Psoas muscle (tissue), 8 donors: ENCODE data around the gene BCORL1. TPM values are rescaled to one million over a fixed set of nuclear protein-coding genes. Genes with fewer than 3 reads are reported as not detected.

Experiments used
- ATAC-seq, 4 donors: fragments of 200-7000 bp; cut with Tn5 transposase; one replicate each; pipeline ENCODE4 v1.9.1; 2020; ENCODE audit warnings: moderate library complexity in 3 of 4, mild to moderate bottlenecking in 2 of 4
- DNase-seq, 2 donors: peaks; one replicate each; pipeline ENCODE4 v3.0.0-alpha.2; 2020
- H3K27ac ChIP-seq: fragments of 200-600 bp; one replicate; pipeline ENCODE4 v1.8.0; 2022
- H3K27me3 ChIP-seq, 3 donors: fragments of 200-600 bp in 1 of 3; one replicate each; pipeline versions ENCODE4 v1.6.1 to v1.8.0; 2013 to 2022; ENCODE audit warnings: low read length in 2 of 3, mild to moderate bottlenecking in 2 of 3, moderate library complexity in 1 of 3; ENCODE audit not compliant: insufficient read depth in 3 of 3
- H3K36me3 ChIP-seq, 2 donors: fragments of 200-600 bp in 1 of 2; one replicate each; pipeline versions ENCODE4 v1.6.1 to v1.8.0; 2013 to 2022; ENCODE audit warnings: low read depth in 1 of 2, mild to moderate bottlenecking in 1 of 2, moderate library complexity in 1 of 2; ENCODE audit not compliant: insufficient read depth in 1 of 2
- H3K4me1 ChIP-seq: fragments of 200-600 bp; one replicate; pipeline ENCODE4 v1.8.0; 2022
- H3K4me3 ChIP-seq: fragments of 200-600 bp; one replicate; pipeline ENCODE4 v1.8.0; 2022; ENCODE audit warnings: mild to moderate bottlenecking
- H3K9me3 ChIP-seq: fragments of 200-600 bp; one replicate; pipeline ENCODE4 v1.8.0; 2022
- WGBS, 3 donors: extraction: QIAGEN DNeasy Blood & Tissue Kit; methylation state at CpG; one replicate each; pipeline versions ENCODE4 v1.1.6 to v1.1.7; 2013; 5-methylcytosine and 5-hydroxymethylcytosine counted together
- intact Hi-C, 2 donors: fragments of 100-400 bp; cut with DNase I; formaldehyde crosslinking; loops; one replicate each; pipeline versions ENCODE4 v1.11.0 to v1.14.2; 2022
- polyA plus RNA-seq, 3 donors: library from polyadenylated mRNA; stranded (reverse); fragments of 200-250 nt; gene quantifications; one replicate each; pipeline ENCODE4 v1.2.3, GENCODE V29; 2013
- total RNA-seq, 4 donors: library from RNA; stranded (reverse); fragmentation: NEBNext Ultra II Directional in 2 of 4; extraction: Animal tissue kit (Norgen Biotek cat#: 25700) in 2 of 4; gene quantifications; one replicate each; pipeline versions ENCODE4 v1.2.1 to v1.2.4, GENCODE V29; 2021 to 2023
- TF ChIP-seq, protein P1 (sequence below): fragments of 200-600 bp; IDR thresholded peaks from one replicate; pipeline ENCODE4 v1.8.0; 2022; ENCODE audit warnings: antibody characterized with exemption
- donor health status: healthy with polysubstance abuse.
- donor health status: DM: no; HTN: no; CAD: no; lungs with moderate emphysema.
- donor health status: Bipolar disorder and iron deficiency.
- donor health status: healthy.
- donor health status: DM: yes; HTN: yes; CAD: no.
- donor health status: DM: no; HTN: no; CAD: no.
- donor health status: DM: no; HTN: no; CAD: no.
- donor health status: DM: yes; HTN: yes; CAD: no.

The BCORL1 gene
- total and polyA plus RNA-seq, 7 donors, result 0.96 to 6.2 (median 4.5) TPM

DNA sequence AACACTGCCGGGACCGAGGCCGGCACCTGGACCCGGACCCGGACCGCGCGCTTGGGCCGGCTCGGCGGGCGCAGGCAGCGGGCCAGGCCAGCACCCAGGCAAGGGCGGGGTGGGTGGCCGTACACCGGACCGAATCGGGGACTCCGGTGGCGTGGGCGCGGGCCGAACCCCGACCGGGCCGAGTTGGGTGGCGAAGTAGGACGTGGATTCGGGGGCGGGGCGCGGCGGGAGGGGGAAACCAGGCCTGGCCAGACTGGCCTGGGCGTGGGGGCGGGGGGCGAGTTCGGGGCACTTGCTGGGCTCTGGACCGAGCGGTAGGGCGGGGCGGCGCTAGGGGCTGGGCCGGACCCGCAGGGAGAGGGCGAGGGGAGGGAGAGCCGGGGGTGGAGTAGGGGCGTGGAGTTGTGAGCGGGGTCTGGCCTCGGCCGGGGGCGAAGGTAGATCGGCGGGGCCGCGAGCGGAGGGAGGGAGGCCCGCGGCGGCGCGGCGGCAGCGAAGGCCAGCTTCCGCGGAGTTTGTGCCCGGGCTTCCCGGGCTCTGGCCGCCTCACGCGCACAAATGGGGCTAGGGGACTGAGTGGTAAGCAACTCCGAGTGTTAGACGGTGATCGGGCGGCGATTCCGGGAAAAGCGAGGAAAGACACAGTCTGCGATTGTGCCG, 1.8 kb upstream of the BCORL1 start:
- 0 to 36% (median 1%) methylated on average over 5 to 63 of the region's 79 CpGs for WGBS, 3 donors
- peak; percentile 24 to 36 (median 28) for ATAC-seq
- TF ChIP-seq, protein P1, sequence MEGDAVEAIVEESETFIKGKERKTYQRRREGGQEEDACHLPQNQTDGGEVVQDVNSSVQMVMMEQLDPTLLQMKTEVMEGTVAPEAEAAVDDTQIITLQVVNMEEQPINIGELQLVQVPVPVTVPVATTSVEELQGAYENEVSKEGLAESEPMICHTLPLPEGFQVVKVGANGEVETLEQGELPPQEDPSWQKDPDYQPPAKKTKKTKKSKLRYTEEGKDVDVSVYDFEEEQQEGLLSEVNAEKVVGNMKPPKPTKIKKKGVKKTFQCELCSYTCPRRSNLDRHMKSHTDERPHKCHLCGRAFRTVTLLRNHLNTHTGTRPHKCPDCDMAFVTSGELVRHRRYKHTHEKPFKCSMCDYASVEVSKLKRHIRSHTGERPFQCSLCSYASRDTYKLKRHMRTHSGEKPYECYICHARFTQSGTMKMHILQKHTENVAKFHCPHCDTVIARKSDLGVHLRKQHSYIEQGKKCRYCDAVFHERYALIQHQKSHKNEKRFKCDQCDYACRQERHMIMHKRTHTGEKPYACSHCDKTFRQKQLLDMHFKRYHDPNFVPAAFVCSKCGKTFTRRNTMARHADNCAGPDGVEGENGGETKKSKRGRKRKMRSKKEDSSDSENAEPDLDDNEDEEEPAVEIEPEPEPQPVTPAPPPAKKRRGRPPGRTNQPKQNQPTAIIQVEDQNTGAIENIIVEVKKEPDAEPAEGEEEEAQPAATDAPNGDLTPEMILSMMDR, result no peak
- Histone ChIP-seq H3K9me3 (no peaks in the 10 kb centered on the region), H3K27ac (peak overlapping the region; percentile 60), H3K4me3 (no peak overlapping the region), H3K4me1 (no peaks in the 10 kb centered on the region), H3K36me3 (no peaks in the 10 kb centered on the region), H3K27me3 (no peaks in the 10 kb centered on the region)
- intact Hi-C loops, result no loop called here
- DNase-seq, result peak; percentile 69 to 70

DNA sequence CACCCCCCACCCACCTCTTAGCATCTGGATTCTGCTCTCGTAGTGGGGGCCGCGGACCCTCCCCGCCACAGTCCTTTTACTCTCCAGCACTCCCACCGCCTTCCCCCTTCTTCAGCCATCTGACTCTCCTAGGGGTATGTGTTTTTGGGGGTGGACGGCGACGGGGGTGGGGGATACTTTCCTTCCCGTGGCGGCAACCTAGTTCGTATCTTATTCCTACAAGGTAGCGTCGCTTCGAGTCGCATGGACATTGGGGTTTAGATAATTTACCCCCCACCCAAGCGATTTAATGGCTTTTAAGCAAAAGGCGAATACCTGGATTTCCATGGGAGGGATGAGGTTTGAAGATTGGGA, 1.3 kb upstream of the BCORL1 start:
- intact Hi-C loops, result no loop called here
- Histone ChIP-seq H3K4me3 (no peak overlapping the region), H3K27me3 (no peaks in the 10 kb centered on the region), H3K36me3 (no peaks in the 10 kb centered on the region), H3K4me1 (no peaks in the 10 kb centered on the region), H3K9me3 (no peaks in the 10 kb centered on the region), H3K27ac (peak overlapping the region; percentile 60)
- DNase-seq (no peak), ATAC-seq (no peak)
- WGBS, 3 donors, result 1 to 28% (median 1%) methylated on average over 12 to 17 of the region's 17 CpGs
- TF ChIP-seq, protein P1, result no peak

DNA sequence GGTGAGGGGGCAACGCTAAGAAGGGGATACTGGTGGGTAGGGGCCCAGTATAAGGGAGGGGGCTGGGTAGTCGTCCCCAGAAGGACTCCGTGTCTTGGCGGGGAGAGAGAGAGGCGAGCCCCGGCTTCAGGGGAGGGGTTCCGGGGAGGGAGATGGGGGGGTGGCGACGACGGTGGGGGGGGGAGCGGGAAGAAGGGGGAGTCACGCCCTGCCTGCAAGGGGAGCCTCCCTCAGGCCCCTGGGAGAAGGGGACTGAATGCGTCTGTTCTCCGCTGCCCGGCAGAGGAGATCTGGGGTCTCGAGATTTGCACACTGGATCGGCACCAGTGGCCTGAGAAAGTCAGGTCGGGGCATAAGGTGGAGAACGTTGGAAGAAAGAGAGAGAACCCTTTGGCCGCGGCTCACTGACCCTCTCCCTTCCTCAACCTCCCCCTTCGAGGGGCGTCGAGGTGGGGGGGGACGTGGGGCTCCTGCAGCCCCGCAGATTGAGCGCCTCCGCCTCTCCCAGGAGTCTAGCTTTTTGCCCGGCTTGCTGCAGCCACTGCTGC, 609 bp upstream of the BCORL1 start:
- H3K4me3 ChIP-seq, result no peak overlapping the region
- WGBS, 3 donors, result 0 to 43% (median 5%) methylated on average over 8 to 27 of the region's 29 CpGs
- ATAC-seq (no peak), DNase-seq (no peak)
- no peaks in the 10 kb centered on the region for H3K9me3 ChIP-seq
- peak overlapping the region; percentile 16 for H3K27ac ChIP-seq
- no peaks in the 10 kb centered on the region for H3K27me3 ChIP-seq
- intact Hi-C loops, result loop anchor here (2.0 kb wide), 2 partner anchors 49 to 51 kb away; no protein-coding TSS in a partner anchor
- no peaks in the 10 kb centered on the region for H3K4me1 ChIP-seq
- H3K36me3 ChIP-seq, result no peaks in the 10 kb centered on the region
- TF ChIP-seq, protein P1, result no peak

DNA sequence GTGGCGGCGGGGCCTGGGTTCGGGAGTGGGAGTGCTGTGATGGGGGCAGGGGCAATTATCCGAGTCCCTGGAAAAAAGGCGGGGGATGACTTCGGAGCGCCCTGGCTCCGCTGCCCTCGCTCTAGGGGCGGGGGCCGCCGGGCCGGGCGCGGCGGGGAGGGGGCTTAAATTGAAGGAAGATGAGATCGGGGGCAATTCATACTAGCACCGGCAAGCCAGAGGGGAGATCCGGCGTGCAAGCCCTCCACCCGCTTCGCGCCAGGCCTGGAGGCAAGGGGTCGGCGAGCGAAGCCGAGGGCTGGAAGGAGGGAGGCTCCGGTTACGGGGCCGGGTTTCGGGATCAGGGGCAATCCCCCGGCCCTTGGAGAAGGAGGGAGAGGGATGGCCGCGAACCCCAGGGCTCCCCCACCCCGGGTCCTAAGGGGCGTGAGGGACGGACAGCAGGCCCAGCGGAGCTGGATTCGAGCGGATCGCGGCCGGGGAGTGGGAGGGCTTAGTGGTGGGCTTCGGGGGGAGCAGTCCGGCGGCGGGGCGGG, 1.2 kb downstream of the BCORL1 start:
- intact Hi-C loops, result loop anchor here (2.0 kb wide), 2 partner anchors 51 to 53 kb away; no protein-coding TSS in a partner anchor
- Histone ChIP-seq H3K27me3 (no peaks in the 10 kb centered on the region), H3K4me1 (no peaks in the 10 kb centered on the region), H3K9me3 (no peaks in the 10 kb centered on the region), H3K4me3 (no peak overlapping the region), H3K36me3 (no peaks in the 10 kb centered on the region), H3K27ac (no peak overlapping the region)
- ATAC-seq, result no peak
- peak; percentile 30 to 57 for DNase-seq
- 0 to 55% (median 2%) methylated on average over 13 to 44 of the region's 48 CpGs for WGBS, 3 donors
- TF ChIP-seq, protein P1, result no peak
